GM06990 (cell line): ENCODE results near the gene KIRREL2.

Experiments
- DNase-seq: peaks from one replicate; pipeline ENCODE4 v3.0.0-alpha.2; 2011; ENCODE audit not compliant: insufficient read length; ENCODE audit errors: extremely low read depth
- H3K27me3 ChIP-seq: replicated peaks from 2 replicates; pipeline ENCODE4 v1.6.0; 2011; ENCODE audit warnings: low read length; ENCODE audit not compliant: control insufficient read depth, insufficient read depth
- H3K36me3 ChIP-seq: 2 replicates; pipeline ENCODE4 v1.5.1; 2011; ENCODE audit warnings: low read length; ENCODE audit not compliant: control insufficient read depth, insufficient read depth
- H3K4me3 ChIP-seq: replicated peaks from 2 replicates; pipeline ENCODE4 v1.5.1; 2011; ENCODE audit warnings: low read depth, mild to moderate bottlenecking, control low read depth, low read length
- CTCF ChIP-seq: IDR thresholded peaks from 2 replicates; pipeline ENCODE4 v1.5.1; 2011; ENCODE audit warnings: low read length, control low read depth, mild to moderate bottlenecking, inconsistent platforms; ENCODE audit not compliant: insufficient read depth, poor library complexity, severe bottlenecking

The KIRREL2 gene

GRCh38 chr19:35843676-35844481 is 12.8 kb upstream of the KIRREL2 start:
- Histone ChIP-seq H3K36me3 (no peaks in the 10 kb centered on the region), H3K4me3 (no peak overlapping the region), H3K27me3 (peaks cover 3% of the 10 kb centered on the region; the same call in 1 of the 2 replicates)
- no peak for DNase-seq
- TF ChIP-seq CTCF = no peak

- TF ChIP-seq CTCF = no peak
- no peaks in the 10 kb centered on the region for H3K36me3 ChIP-seq
- no peak overlapping the region for H3K4me3 ChIP-seq
- H3K27me3 ChIP-seq = peaks cover 3% of the 10 kb centered on the region; the same call in 1 of the 2 replicates
- DNase-seq = no peak
These were observed 12.1 kb upstream of the KIRREL2 start for GRCh38 chr19:35844482-35845214.

GRCh38 chr19:35845215-35846037 is 11.3 kb upstream of the KIRREL2 start:
- no peak for TF ChIP-seq CTCF
- Histone ChIP-seq H3K4me3 (no peak overlapping the region), H3K36me3 (no peaks in the 10 kb centered on the region), H3K27me3 (peaks cover 3% of the 10 kb centered on the region; the same call in 1 of the 2 replicates)
- no peak for DNase-seq

- peaks cover 3% of the 10 kb centered on the region; the same call in 1 of the 2 replicates for H3K27me3 ChIP-seq
- H3K36me3 ChIP-seq = no peaks in the 10 kb centered on the region
- H3K4me3 ChIP-seq = no peak overlapping the region
- no peak for TF ChIP-seq CTCF
- no peak for DNase-seq
These were observed 10.6 kb upstream of the KIRREL2 start for GRCh38 chr19:35846038-35846668.

- Histone ChIP-seq H3K27me3 (peaks cover 3% of the 10 kb centered on the region; the same call in 1 of the 2 replicates), H3K36me3 (no peaks in the 10 kb centered on the region), H3K4me3 (no peak overlapping the region)
- no peak for DNase-seq
- no peak for TF ChIP-seq CTCF
These were observed 8.8 kb upstream of the KIRREL2 start for GRCh38 chr19:35847911-35848310.
